GM12874 (cell line): Measurements from ENCODE around the gene COL20A1.

Source experiments
- CTCF ChIP-seq: IDR thresholded peaks from 2 replicates; pipeline ENCODE4 v1.5.1; 2011; ENCODE audit warnings: low read depth, mild to moderate bottlenecking, control low read depth, low read length, moderate library complexity; ENCODE audit not compliant: insufficient read depth

Gene COL20A1

GRCh38 chr20:63346131-63347080 is 53.4 kb downstream of the COL20A1 start:
- no peak for TF ChIP-seq CTCF

GRCh38 chr20:63347081-63347741 is 54.2 kb downstream of the COL20A1 start:
- TF ChIP-seq CTCF = no peak

GRCh38 chr20:63347950-63348827 is 55.2 kb downstream of the COL20A1 start:
- no peak for TF ChIP-seq CTCF

GRCh38 chr20:63348828-63349515 is 56.0 kb downstream of the COL20A1 start:
- no peak for TF ChIP-seq CTCF

- no peak for TF ChIP-seq CTCF
These were observed 56.5 kb downstream of the COL20A1 start for GRCh38 chr20:63349516-63349895.

- TF ChIP-seq CTCF = no peak
These were observed 57.2 kb downstream of the COL20A1 start for GRCh38 chr20:63350196-63350595.
